K562 (cell line): ENCODE results near the gene SREBF1. TPM values are rescaled to one million over a fixed set of nuclear protein-coding genes. Genes with fewer than 3 reads are reported as not detected.
A peak's percentile ranks its signal among the peaks of the same experiment; 100 is the strongest.

ENCODE experiments used
- ATAC-seq: fragments of 200-7000 bp; cut with Tn5 transposase; 3 replicates; pipeline ENCODE4 v1.9.1; 2020; ENCODE audit warnings: moderate library complexity
- BruUV-seq: library from RNA; stranded (reverse); fragments of 400-500 nt; replicated peaks from 2 replicates; lab custom pipeline; 2021; lab: Mats Ljungman, UMichigan
- CTCF ChIA-PET: fragments of 300-600 bp; formaldehyde crosslinking; extraction: SDS; loops from one replicate; lab custom pipeline; 2021; ENCODE audit warnings: low intra/inter-chr PET ratio; lab: Yijun Ruan, JAX
- POLR2A ChIA-PET: fragments of 300-600, 350-650 bp; sonication (Branson Sonifier 250); formaldehyde crosslinking; extraction: SDS; loops from one replicate; lab custom pipeline; 2021; ENCODE audit warnings: antibody characterized with exemption, inconsistent platforms; lab: Yijun Ruan, JAX
- DNase-seq, 4 experiments: peaks; one replicate each; pipeline versions ENCODE4 v3.0.0 to v3.0.0-alpha.2; 2011 to 2018; ENCODE audit warnings: low spot score in 3 of 4, mixed read lengths in 3 of 4; ENCODE audit errors: extremely low read depth in 1 of 4
- FAIRE-seq: peaks from 2 replicates; lab custom pipeline; 2011; peaks lifted over from hg19 to GRCh38; lab: Jason Lieb, UNC
- H2AFZ ChIP-seq: 2 replicates; pipeline ENCODE4 v1.6.0; 2011; ENCODE audit warnings: low read depth, low read length, control low read depth, inconsistent platforms
- H3K27ac ChIP-seq: fragments of 200-600 bp; 3 replicates; pipeline ENCODE4 v1.8.0; 2011; ENCODE audit warnings: low read depth, mild to moderate bottlenecking, control low read depth, inconsistent platforms, low read length, moderate library complexity, mixed read lengths; ENCODE audit errors: extremely low read depth
- H3K27me3 ChIP-seq, 2 experiments: fragments of 300-600 bp in 1 of 2; 2 replicates in 1 of 2; 3 replicates in 1 of 2; pipeline versions ENCODE4 v1.6.0 to v1.8.0; 2011; ENCODE audit warnings: inconsistent platforms in 2 of 2, low read length in 2 of 2, mild to moderate bottlenecking in 1 of 2, mixed read lengths in 1 of 2, moderate library complexity in 1 of 2; ENCODE audit not compliant: control insufficient read depth in 2 of 2, insufficient read depth in 2 of 2
- H3K36me3 ChIP-seq: fragments of 300-600 bp; 3 replicates; pipeline ENCODE4 v1.8.0; 2011; ENCODE audit warnings: mild to moderate bottlenecking, low read length, inconsistent platforms; ENCODE audit not compliant: control insufficient read depth, insufficient read depth
- H3K4me1 ChIP-seq, 2 experiments: fragments of 200-600 bp in 1 of 2; replicated peaks in 1 of 2; 2 replicates in 1 of 2; 3 replicates in 1 of 2; pipeline versions ENCODE4 v1.5.1 to v1.8.0; 2011; ENCODE audit warnings: inconsistent platforms in 2 of 2, low read length in 2 of 2, mild to moderate bottlenecking in 1 of 2, mixed read lengths in 1 of 2, moderate library complexity in 1 of 2; ENCODE audit not compliant: control insufficient read depth in 2 of 2, insufficient read depth in 2 of 2
- H3K4me2 ChIP-seq: 2 replicates; pipeline ENCODE4 v1.6.1; 2011; ENCODE audit warnings: low read length, control low read depth, inconsistent platforms, mixed read lengths; ENCODE audit not compliant: insufficient read depth
- H3K4me3 ChIP-seq: fragments of 200-600 bp; sonication (generic), shearing (Covaris generic); 2 replicates; pipeline ENCODE4 v1.5.1; 2016; ENCODE audit warnings: control low read depth, inconsistent platforms
- H3K79me2 ChIP-seq: fragments of 200-600 bp; 3 replicates; pipeline ENCODE4 v1.8.0; 2011; ENCODE audit warnings: low read length, inconsistent platforms; ENCODE audit not compliant: control insufficient read depth, insufficient read depth
- H3K9ac ChIP-seq, 2 experiments: 2 replicates each; pipeline versions ENCODE4 v1.6.0 to v1.6.1; 2011; ENCODE audit warnings: low read depth in 2 of 2, low read length in 2 of 2, control low read depth in 1 of 2, inconsistent platforms in 1 of 2, mild to moderate bottlenecking in 1 of 2, mixed read lengths in 1 of 2; ENCODE audit not compliant: insufficient read depth in 1 of 2
- H3K9me1 ChIP-seq: one replicate; pipeline ENCODE4 v1.6.0; 2011; ENCODE audit warnings: inconsistent platforms, mild to moderate bottlenecking, low read length, moderate library complexity; ENCODE audit not compliant: control insufficient read depth, insufficient read depth
- H3K9me3 ChIP-seq: replicated peaks from 2 replicates; pipeline ENCODE4 v1.5.1; 2011; ENCODE audit warnings: low read depth, low read length, inconsistent platforms; ENCODE audit not compliant: control insufficient read depth, insufficient read depth
- H4K20me1 ChIP-seq: replicated peaks from 2 replicates; pipeline ENCODE4 v1.6.1; 2011; ENCODE audit warnings: low read length, inconsistent platforms, mixed read lengths; ENCODE audit not compliant: control insufficient read depth, insufficient read depth
- ATF1 ChIP-seq, 2 experiments: fragments of 450-650 bp in 1 of 2; IDR thresholded peaks; 2 replicates each; pipeline ENCODE4 v1.6.1; 2016; ENCODE audit warnings: missing compliant biosample characterization in 1 of 2, missing genetic modification characterization in 1 of 2
- BCOR ChIP-seq: fragments of 450-650 bp; IDR thresholded peaks from 2 replicates; pipeline ENCODE4 v1.6.1; 2016
- EP400 ChIP-seq: fragments of 450-650 bp; IDR thresholded peaks from 2 replicates; pipeline ENCODE4 v1.6.1; 2017; ENCODE audit warnings: antibody characterized with exemption, mild to moderate bottlenecking, moderate library complexity
- ETV5 ChIP-seq: sonication (generic); formaldehyde crosslinking; IDR thresholded peaks from 2 replicates; pipeline ENCODE4 v1.4.0; 2020; ENCODE audit warnings: low read depth, mild to moderate bottlenecking, missing genetic modification reagents
- GABPA ChIP-seq: fragments of 200-800 bp; sonication (Bioruptor generic); conservative IDR thresholded peaks from 2 replicates; pipeline ENCODE4 v1.6.1; 2016; ENCODE audit warnings: low read depth, missing genetic modification characterization, missing compliant biosample characterization
- GABPB2 ChIP-seq: fragments of 250-450 bp; sonication (Bioruptor Pico); conservative IDR thresholded peaks from 2 replicates; pipeline ENCODE4 v1.5.1; 2021; ENCODE audit warnings: mild to moderate bottlenecking
- HDGF ChIP-seq: fragments of 450-650 bp; IDR thresholded peaks from 2 replicates; pipeline ENCODE4 v1.6.1; 2016
- HNRNPK ChIP-seq: fragments of 200-400 bp; formaldehyde crosslinking; IDR thresholded peaks from one replicate; pipeline ENCODE4 v1.6.1; 2018; ENCODE audit warnings: mild to moderate bottlenecking, low read depth, low read length; ENCODE audit not compliant: poor library complexity, severe bottlenecking
- LCOR ChIP-seq: sonication (generic); formaldehyde crosslinking; IDR thresholded peaks from 2 replicates; pipeline ENCODE4 v1.8.0; 2022; ENCODE audit warnings: mild to moderate bottlenecking, missing genetic modification reagents
- MCM7 ChIP-seq, 2 experiments: fragments of 450-650 bp; IDR thresholded peaks; 2 replicates each; pipeline ENCODE4 v1.6.1; 2016 to 2018
- NR2C1 ChIP-seq, 2 experiments: fragments of 450-650 bp; IDR thresholded peaks; 2 replicates each; pipeline ENCODE4 v1.6.1; 2017; ENCODE audit warnings: mild to moderate bottlenecking in 2 of 2, antibody characterized with exemption in 1 of 2, inconsistent platforms in 1 of 2, missing compliant biosample characterization in 1 of 2, missing genetic modification characterization in 1 of 2
- RBBP5 ChIP-seq: fragments of 200-600 bp; sonication (generic); IDR thresholded peaks from 2 replicates; pipeline ENCODE4 v1.6.1; 2012; ENCODE audit warnings: borderline replicate concordance, mild to moderate bottlenecking, low read length, control low read depth, inconsistent platforms; ENCODE audit not compliant: insufficient read depth, poor library complexity, severe bottlenecking
- ZKSCAN8 ChIP-seq: fragments of 200-800 bp; sonication (Bioruptor generic); IDR thresholded peaks from 2 replicates; pipeline ENCODE4 v1.6.1; 2016; ENCODE audit warnings: missing genetic modification characterization, missing compliant biosample characterization
- ZNF583 ChIP-seq: fragments of 250-450 bp; sonication (Bioruptor Pico); IDR thresholded peaks from 2 replicates; pipeline ENCODE4 v1.4.0; 2020
- ZNF75A ChIP-seq: fragments of 450-650 bp; formaldehyde crosslinking; IDR thresholded peaks from 2 replicates; pipeline ENCODE4 v1.4.0; 2020; ENCODE audit warnings: mild to moderate bottlenecking
- WGBS: fragments of 100-300 bp; shearing (Covaris generic); methylation state at CpG from one replicate; pipeline ENCODE4 v1.1.6; 2016; ENCODE audit warnings: low coverage, mixed read lengths; ENCODE audit not compliant: insufficient coverage; ENCODE audit errors: missing lambda C conversion rate; 5-methylcytosine and 5-hydroxymethylcytosine counted together
- in situ Hi-C: fragments of 300-500 bp; cut with MboI; formaldehyde crosslinking; loops from 4 replicates; pipeline ENCODE4 v1.15.0; 2018; ENCODE audit warnings: inconsistent platforms, mixed read lengths
- intact Hi-C: fragments of 100-400 bp; cut with micrococcal nuclease; formaldehyde crosslinking; loops from 2 replicates; pipeline ENCODE4 v1.14.2; 2022
- polyA plus RNA-seq, 8 experiments: library from polyadenylated mRNA; depleted of rRNA in 4 of 8; stranded (reverse) in 5 of 8; unstranded in 3 of 8; fragments of >200 nt; fragmentation: Nextera tagmentation in 2 of 8; fragmentation: Illumina TruSeq in 1 of 8; extraction: Ambion mirVana in 2 of 8; extraction: Trizol in 1 of 8; gene quantifications; 2 replicates each; pipeline versions ENCODE4 v1.2.1 to v1.2.3, GENCODE V29; 2011 to 2014; ENCODE audit warnings: inconsistent platforms in 1 of 8, missing spikeins in 1 of 8
- total RNA-seq, 7 experiments: library from RNA; depleted of rRNA in 6 of 7; stranded (reverse); fragments of >200 nt in 6 of 7; fragmentation: Illumina TruSeq in 2 of 7; extraction: Trizol in 2 of 7; gene quantifications; 2 replicates each; pipeline versions ENCODE4 v1.2.1 to v1.2.3, GENCODE V29; 2011 to 2021; ENCODE audit warnings: low replicate concordance in 1 of 7
- TF ChIP-seq, protein P1 (sequence below): IDR thresholded peaks from 3 replicates; pipeline ENCODE4 v1.6.1; 2011; ENCODE audit warnings: borderline replicate concordance, mild to moderate bottlenecking; ENCODE audit not compliant: insufficient read length, insufficient read depth
- TF ChIP-seq, protein P2 (sequence below): fragments of 250-450 bp; sonication (Bioruptor Pico); IDR thresholded peaks from 2 replicates; pipeline ENCODE4 v1.5.0; 2020; ENCODE audit warnings: mild to moderate bottlenecking
- TF ChIP-seq, protein P3 (sequence below), 2 experiments: fragments of 450-650 bp; IDR thresholded peaks; 2 replicates each; pipeline ENCODE4 v1.6.1; 2016

Gene SREBF1
- total and polyA plus RNA-seq, 9 of the 15 experiments (the other 6 are each of a cell fraction or from before 2014, with no cell fraction given) = 1.6 to 169 (median 69.4) TPM

- ATAC-seq (no peak), FAIRE-seq (peak; percentile 93), DNase-seq (no peak)
- ChIA-PET POLR2A (interaction anchor here (0.7 to 6.0 kb wide), 4 partner anchors 12 to 32 kb away, joined by 3 to 102 read pairs (median 5); partner anchors contain the start of gene SREBF1), CTCF (no interaction called here)
- Histone ChIP-seq H3K27me3 (no peaks in the 10 kb centered on the region), H4K20me1 (peaks cover 34% of the 10 kb centered on the region), H3K79me2 (peaks cover 94% of the 10 kb centered on the region), H3K4me3 (peak overlapping the region; percentile 34), H2AFZ (no peak overlapping the region), H3K36me3 (peaks cover 67% of the 10 kb centered on the region; the same call in 2 of the 3 replicates), H3K9me3 (no peaks in the 10 kb centered on the region), H3K4me1 (peaks cover 75 to 81% of the 10 kb centered on the region in 2 experiments), H3K27ac (peak overlapping the region; percentile 99), H3K9ac (peak overlapping the region; percentile 78 to 88), H3K9me1 (no peaks in the 10 kb centered on the region), H3K4me2 (peak overlapping the region; percentile 84)
- in situ Hi-C loops = no loop called here
- BruUV-seq = no TSS peak
- 4% methylated on average over 10 of the region's 11 CpGs for WGBS
- intact Hi-C loops = loop anchor here (10.0 kb wide), 1 partner anchor 139 kb away; the partner anchor contains the start of gene RAI1
- TF ChIP-seq ATF1 (CRISPR knock-in tag; IDR thresholded peaks at IDR 0.05) = no peak
- TF ChIP-seq ATF1 (tag; IDR thresholded peaks at IDR 0.05) = peak; percentile 28
- TF ChIP-seq LCOR (CRISPR knock-in tag) = no peak
- no peak for TF ChIP-seq ZNF75A (CRISPR knock-in tag)
- TF ChIP-seq, protein P1, sequence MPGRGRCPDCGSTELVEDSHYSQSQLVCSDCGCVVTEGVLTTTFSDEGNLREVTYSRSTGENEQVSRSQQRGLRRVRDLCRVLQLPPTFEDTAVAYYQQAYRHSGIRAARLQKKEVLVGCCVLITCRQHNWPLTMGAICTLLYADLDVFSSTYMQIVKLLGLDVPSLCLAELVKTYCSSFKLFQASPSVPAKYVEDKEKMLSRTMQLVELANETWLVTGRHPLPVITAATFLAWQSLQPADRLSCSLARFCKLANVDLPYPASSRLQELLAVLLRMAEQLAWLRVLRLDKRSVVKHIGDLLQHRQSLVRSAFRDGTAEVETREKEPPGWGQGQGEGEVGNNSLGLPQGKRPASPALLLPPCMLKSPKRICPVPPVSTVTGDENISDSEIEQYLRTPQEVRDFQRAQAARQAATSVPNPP = no peak
- TF ChIP-seq HDGF = no peak
- peak; percentile 43; the same call in 1 of the 2 replicates for TF ChIP-seq ETV5 (CRISPR knock-in tag)
- TF ChIP-seq EP400 = peak; percentile 13; the same call in 1 of the 2 replicates
- TF ChIP-seq ZNF583 (CRISPR knock-in tag) = 0 out of 2 replicates have a peak, but pooled peaks have one; percentile 25
- peak; percentile 85; the same call in 1 of the 2 replicates for TF ChIP-seq ZKSCAN8
- TF ChIP-seq, protein P2, sequence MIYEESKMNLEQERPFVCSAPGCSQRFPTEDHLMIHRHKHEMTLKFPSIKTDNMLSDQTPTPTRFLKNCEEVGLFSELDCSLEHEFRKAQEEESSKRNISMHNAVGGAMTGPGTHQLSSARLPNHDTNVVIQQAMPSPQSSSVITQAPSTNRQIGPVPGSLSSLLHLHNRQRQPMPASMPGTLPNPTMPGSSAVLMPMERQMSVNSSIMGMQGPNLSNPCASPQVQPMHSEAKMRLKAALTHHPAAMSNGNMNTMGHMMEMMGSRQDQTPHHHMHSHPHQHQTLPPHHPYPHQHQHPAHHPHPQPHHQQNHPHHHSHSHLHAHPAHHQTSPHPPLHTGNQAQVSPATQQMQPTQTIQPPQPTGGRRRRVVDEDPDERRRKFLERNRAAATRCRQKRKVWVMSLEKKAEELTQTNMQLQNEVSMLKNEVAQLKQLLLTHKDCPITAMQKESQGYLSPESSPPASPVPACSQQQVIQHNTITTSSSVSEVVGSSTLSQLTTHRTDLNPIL (CRISPR knock-in tag) = no peak
- TF ChIP-seq GABPB2 (CRISPR knock-in tag) = no peak
- TF ChIP-seq BCOR = peak; percentile 42; the same call in 1 of the 2 replicates
- TF ChIP-seq, protein P3, sequence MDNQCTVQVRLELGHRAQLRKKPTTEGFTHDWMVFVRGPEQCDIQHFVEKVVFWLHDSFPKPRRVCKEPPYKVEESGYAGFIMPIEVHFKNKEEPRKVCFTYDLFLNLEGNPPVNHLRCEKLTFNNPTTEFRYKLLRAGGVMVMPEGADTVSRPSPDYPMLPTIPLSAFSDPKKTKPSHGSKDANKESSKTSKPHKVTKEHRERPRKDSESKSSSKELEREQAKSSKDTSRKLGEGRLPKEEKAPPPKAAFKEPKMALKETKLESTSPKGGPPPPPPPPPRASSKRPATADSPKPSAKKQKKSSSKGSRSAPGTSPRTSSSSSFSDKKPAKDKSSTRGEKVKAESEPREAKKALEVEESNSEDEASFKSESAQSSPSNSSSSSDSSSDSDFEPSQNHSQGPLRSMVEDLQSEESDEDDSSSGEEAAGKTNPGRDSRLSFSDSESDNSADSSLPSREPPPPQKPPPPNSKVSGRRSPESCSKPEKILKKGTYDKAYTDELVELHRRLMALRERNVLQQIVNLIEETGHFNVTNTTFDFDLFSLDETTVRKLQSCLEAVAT (IDR thresholded peaks at IDR 0.05) = no peak
- TF ChIP-seq RBBP5 = peak; percentile 4
- no peak for TF ChIP-seq MCM7 (IDR thresholded peaks at IDR 0.05)
- TF ChIP-seq NR2C1 (IDR thresholded peaks at IDR 0.05) = no peak; the same call in 1 of the 2 replicates
- TF ChIP-seq NR2C1 (tag; IDR thresholded peaks at IDR 0.05) = 0 out of 2 replicates have a peak, but pooled peaks have one; percentile 34
- TF ChIP-seq GABPA (tag) = no peak
- no peak for TF ChIP-seq HNRNPK
Measured at GRCh38 chr17:17824119-17824782, 12.5 kb downstream of the SREBF1 start.
